ENCODE data around the gene MAL.

Gene MAL

GRCh38 chr2:95058466-95058988 lies 33.0 kb downstream of the MAL start:
- no peak for TF ChIP-seq CTCF (IDR thresholded peaks at IDR 0.05; ENCODE audit: borderline replicate concordance, control extremely low read depth, extremely low read depth, insufficient read depth, missing control alignments)
- no peak for DNase-seq (ENCODE audit: low spot score)
- in situ Hi-C loops (cut with MboI; ENCODE audit: low sequenced_read_pairs, unreplicated experiment), result no loop called here

GRCh38 chr2:95058989-95059641 lies 33.6 kb downstream of the MAL start:
- in situ Hi-C loops (cut with MboI; ENCODE audit: low sequenced_read_pairs, unreplicated experiment), result no loop called here
- no peak for TF ChIP-seq CTCF (IDR thresholded peaks at IDR 0.05; ENCODE audit: borderline replicate concordance, control extremely low read depth, extremely low read depth, insufficient read depth, missing control alignments)
- no peak for DNase-seq (ENCODE audit: low spot score)

- DNase-seq (ENCODE audit: low spot score), result peak; percentile 28
- in situ Hi-C loops (cut with MboI; ENCODE audit: low sequenced_read_pairs, unreplicated experiment), result no loop called here
- no peak for TF ChIP-seq CTCF (IDR thresholded peaks at IDR 0.05; ENCODE audit: borderline replicate concordance, control extremely low read depth, extremely low read depth, insufficient read depth, missing control alignments)
Measured at GRCh38 chr2:95059656-95060370, 34.3 kb downstream of the MAL start.

GRCh38 chr2:95060446-95061118 lies 35.1 kb downstream of the MAL start:
- TF ChIP-seq CTCF (IDR thresholded peaks at IDR 0.05; ENCODE audit: borderline replicate concordance, control extremely low read depth, extremely low read depth, insufficient read depth, missing control alignments), result no peak
- in situ Hi-C loops (cut with MboI; ENCODE audit: low sequenced_read_pairs, unreplicated experiment), result no loop called here
- peak; percentile 21 for DNase-seq (ENCODE audit: low spot score)

- in situ Hi-C loops (cut with MboI; ENCODE audit: low sequenced_read_pairs, unreplicated experiment), result no loop called here
- TF ChIP-seq CTCF (IDR thresholded peaks at IDR 0.05; ENCODE audit: borderline replicate concordance, control extremely low read depth, extremely low read depth, insufficient read depth, missing control alignments), result no peak
- DNase-seq (ENCODE audit: low spot score), result no peak
Measured at GRCh38 chr2:95061119-95061512, 35.6 kb downstream of the MAL start.

GRCh38 chr2:95061601-95062183 lies 36.2 kb downstream of the MAL start:
- no peak for TF ChIP-seq CTCF (IDR thresholded peaks at IDR 0.05; ENCODE audit: borderline replicate concordance, control extremely low read depth, extremely low read depth, insufficient read depth, missing control alignments)
- peak; percentile 33 for DNase-seq (ENCODE audit: low spot score)
- in situ Hi-C loops (cut with MboI; ENCODE audit: low sequenced_read_pairs, unreplicated experiment), result no loop called here

Measured in GM13976 (cell line).